HG03175 (cell line): Measurements from ENCODE around the gene GLCE.
"Not testable (repeated sequence)": the region's sequence is repeated elsewhere in the genome, so short reads cannot be mapped to it uniquely, and the experiment has no call there.

Experiments
- ATAC-seq: cut with Tn5 transposase; IDR thresholded peaks from one replicate; pipeline ENCODE4 v1.9.1; 2021; ENCODE audit warnings: mild to moderate bottlenecking, moderate library complexity; ENCODE audit not compliant: unreplicated experiment

The GLCE gene

DNA sequence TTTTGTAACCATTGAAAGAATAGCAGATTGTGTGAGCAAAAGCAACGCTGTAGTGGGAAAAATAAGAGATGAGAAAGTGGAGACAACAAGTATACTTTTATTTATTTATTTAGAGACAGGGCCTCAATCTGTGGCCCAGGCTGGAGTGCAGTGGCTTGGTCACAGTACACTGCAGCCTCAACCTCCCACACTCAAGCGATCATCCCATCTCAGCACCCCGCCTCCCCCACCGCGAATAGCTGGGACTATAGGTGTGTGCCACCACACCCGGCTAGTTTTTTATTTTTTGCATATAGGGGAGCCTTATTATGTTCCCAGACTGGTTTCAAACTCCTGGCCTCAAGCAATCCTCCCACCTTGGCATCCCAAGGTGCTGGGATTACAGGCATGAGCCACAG lies 1.6 kb upstream of the GLCE start:
- ATAC-seq, result no peak

DNA sequence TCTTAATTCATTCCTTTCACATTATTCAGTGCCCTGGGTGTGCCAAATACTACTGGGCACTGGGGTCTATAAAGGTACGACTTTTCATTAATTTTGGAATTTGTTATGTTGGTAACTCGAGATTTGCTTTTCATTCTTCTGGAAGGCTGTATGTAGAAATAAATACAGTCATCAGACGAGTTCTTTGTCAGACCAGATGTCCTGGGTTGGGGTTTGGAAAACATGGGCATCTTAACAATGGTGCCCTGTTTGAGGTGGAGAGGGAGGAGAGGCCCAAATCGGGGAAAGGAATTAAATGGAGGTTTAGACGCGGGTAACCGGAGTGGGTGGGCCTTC lies 662 bp upstream of the GLCE start:
- no peak for ATAC-seq

DNA sequence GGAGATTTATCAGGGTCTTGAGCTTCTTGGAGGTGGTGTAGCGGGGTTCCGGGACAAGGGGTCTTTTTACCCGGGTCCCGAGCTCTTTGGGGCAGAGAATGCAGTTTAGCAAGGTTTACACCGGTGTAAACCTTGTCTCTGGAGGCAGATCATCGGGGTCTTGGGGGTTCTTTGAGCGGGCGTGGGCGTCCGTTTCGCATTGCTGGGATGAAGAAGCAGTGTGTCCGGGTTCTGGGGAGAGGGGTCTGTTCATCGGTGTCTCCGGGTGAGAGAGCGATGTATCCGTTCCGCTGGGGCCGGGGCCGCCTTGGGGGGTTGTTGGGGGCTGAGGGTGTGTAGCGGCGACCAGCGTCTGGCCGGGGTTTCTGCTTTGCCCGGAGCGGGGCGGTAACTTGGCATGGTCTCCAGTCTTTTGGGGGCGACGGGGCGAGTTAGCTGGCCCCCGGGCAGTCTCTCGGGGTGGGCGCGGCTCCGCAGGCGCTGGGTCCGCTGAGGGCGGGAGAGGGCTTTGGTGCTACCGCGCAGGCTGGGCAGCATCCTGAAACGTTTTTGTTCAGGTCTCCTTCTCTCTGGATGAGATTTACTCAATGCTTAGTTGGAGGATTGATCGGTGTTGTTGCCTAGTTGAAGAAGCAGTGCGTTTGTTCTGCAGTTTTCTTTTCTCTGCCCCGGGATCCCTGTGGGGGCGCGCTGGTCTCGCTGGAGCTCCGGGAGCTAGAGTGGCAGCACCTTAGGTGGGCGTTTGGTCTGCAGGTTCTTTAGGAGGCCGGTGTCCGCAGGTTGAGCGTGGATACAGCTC lies 843 bp downstream of the GLCE start:
- no peak for ATAC-seq

DNA sequence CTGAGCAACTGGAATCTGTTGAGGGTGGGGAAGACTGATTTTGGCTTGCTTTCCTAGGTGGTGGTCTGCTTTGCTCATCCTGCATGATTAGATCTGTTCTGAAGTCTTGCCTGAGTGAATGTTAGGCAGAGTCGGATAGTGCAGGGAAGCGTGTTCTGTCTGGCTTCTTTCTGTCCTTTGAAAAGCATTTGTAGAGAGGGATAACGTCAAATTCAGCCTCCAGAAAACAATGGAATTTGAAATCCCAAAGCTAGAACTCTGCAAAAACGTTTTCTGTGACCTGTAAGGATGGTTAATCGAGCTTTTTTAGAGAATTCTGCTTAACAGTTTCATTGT lies 1.4 kb downstream of the GLCE start:
- no peak for ATAC-seq

DNA sequence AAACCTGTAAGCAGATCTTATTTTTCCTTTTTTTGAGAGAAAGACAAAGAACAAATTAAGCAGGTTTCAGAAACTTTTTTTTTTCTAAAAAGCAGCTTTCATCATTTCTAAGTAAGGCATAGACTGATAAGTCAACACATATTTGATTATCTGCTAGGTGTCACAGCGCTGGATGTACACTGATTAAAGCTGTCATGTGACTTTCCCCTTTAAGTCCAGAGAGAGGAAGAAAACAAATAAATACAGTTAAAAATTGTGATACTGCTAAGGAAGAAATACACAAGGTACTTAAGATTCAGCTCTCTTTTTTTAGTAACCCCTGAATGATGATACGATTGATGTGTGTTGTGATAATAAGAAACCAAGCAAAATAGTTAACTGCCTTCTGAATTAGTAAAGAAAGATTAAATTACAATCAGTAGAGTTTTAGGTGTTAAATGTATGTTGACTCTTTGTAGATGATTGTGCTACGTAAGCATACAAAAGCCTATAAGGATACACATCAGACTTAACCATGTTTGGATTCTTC lies 2.8 kb downstream of the GLCE start:
- no peak for ATAC-seq

DNA sequence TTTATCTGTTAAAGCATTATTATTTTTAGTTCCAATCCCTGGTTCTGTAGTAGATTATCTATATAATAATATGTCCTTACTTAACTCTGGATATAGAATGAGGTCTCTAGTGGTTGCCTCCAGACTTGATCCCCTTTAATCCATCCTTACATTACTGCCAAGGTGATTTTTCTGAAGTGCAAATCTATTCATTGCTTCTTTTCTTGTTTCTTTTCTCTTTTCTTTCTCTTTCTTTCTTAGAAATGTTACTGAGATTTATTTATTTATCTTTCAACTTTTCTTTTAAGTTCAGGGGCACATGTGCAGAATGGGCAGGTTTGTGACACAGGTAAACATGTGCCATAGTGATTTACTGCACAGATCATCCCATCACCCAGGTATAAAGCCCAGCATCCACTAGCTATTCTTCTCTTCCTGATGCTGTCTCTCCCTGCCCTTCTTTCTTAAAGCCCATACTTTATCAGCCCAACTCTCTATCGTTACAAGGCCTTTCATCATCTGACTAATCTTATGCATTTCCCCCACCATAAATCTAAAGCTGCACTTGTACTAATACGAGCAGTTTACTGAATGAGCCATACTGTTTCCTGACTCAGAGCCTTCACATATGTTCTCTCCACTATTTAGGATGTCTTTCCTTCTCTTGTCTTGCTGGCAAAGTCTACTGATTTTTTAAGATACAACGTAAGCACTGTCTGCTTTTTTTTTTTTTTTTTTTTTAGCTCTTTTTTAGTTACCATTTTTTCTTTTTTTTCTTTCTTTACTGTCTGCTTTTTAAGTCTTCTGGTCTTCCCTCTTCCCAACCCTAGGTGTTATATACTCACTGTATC lies 4.6 kb downstream of the GLCE start:
- ATAC-seq, result no peak

GRCh38 chr15:69165637-69166025 lies 5.2 kb downstream of the GLCE start:
- ATAC-seq, result no peak

DNA sequence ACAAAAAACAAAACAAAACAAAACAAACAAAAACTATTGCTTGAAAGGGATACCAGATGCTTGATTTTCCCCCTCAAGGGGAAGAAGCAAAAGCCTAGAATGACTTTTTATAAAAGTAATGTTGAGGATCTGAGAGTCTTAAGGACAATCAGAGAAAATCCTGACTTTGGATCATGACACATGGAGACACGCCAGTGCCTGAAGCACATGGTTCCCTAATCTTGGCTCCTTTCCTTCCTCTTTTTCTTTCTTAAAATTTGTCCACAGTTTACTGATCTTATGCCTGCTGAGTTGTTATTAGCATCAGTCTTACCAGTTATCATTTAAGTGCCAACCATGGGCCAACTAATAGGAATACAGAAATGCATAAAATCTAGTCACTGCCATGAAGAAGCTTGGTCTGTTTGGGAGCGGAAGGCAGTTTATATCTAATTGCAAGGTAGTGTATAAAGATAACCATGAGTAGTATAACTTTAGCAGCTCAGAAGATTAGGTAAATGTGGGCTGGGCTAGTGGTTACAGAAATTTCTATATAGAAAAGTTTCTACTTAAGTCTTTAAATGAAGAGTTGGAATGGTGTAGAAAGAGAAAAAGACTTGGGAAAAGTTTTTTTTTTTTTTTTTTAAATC lies 6.9 kb downstream of the GLCE start:
- no peak for ATAC-seq

- not testable (repeated sequence) for ATAC-seq
Observed at GRCh38 chr15:69168361-69168760, 7.9 kb downstream of the GLCE start.

GRCh38 chr15:69169540-69169939 lies 9.1 kb downstream of the GLCE start:
- ATAC-seq, result not testable (repeated sequence)

DNA sequence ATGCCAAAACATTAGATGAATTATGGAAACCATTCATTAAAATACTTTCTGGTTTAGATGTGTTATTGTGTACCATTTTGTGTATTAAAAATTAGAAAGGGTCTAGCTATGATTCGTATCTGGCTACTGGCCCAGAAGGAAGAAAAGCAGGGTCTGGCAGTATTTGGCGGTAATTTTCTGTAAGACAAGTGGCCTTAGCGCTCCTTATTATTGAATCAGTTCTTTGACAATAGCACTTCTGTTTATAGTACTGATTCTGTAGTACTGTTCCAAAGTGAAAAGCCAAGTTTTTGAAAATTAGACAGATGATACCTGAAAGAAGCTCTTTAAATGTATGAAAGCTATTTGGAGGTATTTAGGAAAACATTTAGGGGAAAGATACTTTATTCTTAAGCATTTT lies 10.2 kb downstream of the GLCE start:
- ATAC-seq, result no peak

DNA sequence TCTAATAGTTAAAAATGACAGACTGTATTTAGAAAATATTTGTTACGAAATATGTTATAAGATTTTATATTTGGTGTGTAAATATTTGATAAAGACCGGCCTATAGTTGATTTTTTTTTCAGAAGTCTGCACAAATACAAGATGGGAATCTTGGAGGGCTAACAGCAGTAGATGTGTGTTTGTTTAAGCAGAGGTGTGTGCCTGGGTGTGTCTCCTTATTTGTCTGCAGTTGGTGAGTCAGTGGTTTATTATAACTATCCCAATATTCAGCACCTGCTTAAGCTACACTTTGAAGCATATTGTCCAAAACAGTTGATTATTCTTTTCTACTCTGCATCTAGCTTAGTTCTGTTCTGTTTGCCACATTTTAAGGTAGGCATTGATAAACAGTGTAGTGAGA lies 12.4 kb downstream of the GLCE start:
- no peak for ATAC-seq

DNA sequence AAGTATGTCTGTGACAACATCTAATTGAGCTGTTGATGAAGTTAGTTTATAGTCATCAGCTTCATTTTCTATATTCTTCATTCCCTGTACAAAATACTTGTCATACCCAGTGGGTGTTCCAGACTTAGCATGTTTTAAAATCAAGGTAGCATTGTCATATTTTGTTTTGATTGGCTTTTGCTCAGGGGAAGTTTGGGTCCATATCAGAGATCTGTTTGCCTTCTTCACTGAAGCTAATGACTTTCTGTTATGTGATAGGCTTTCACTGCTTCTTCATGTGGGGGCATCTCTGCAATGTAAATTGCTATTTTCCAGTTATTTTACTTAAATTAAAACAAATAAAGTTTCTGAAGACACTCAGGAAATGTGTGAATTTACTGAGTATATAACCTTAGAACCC lies 15.1 kb downstream of the GLCE start:
- ATAC-seq, result no peak

GRCh38 chr15:69181424-69181823 lies 21.0 kb downstream of the GLCE start:
- ATAC-seq, result no peak

DNA sequence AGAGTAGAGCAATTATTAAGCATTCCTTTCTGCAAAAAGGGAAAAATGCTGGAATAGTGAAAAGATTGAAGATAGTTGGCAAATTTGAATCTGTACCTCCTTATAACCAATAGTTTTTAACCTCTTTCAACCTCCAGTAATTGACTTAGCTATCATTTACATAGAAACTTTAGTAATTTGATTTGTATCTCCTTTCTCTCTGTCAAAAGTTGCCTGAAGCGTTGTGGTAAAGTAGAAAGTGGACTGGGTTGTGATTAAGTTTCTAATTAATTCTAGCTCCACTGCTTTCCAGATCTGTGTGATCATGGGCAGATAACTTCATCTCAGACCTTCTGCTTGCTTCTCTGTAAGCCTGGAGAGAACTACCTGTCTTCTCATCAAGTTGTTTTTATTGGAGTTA lies 24.8 kb downstream of the GLCE start:
- ATAC-seq, result no peak

DNA sequence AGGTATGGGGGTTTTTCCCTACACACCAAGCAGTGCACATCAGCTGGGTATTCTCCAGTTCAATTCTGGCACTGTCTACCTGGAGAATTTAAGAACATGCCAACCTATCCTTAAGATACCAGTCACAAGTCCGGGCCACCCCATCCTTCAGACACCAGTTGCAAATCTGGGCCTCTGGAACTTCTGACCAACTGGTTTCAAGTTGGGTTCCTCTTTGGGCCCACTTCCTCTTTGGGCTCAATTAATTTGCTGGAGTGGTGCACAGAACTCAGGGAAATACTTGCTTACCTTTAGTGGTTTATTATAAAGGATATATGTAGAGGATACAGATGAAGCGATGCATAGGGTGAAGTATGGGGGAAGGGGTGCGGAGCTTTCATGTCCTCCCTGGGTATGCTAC lies 25.3 kb downstream of the GLCE start:
- no peak for ATAC-seq

GRCh38 chr15:69189157-69189556 lies 28.7 kb downstream of the GLCE start:
- ATAC-seq, result no peak

DNA sequence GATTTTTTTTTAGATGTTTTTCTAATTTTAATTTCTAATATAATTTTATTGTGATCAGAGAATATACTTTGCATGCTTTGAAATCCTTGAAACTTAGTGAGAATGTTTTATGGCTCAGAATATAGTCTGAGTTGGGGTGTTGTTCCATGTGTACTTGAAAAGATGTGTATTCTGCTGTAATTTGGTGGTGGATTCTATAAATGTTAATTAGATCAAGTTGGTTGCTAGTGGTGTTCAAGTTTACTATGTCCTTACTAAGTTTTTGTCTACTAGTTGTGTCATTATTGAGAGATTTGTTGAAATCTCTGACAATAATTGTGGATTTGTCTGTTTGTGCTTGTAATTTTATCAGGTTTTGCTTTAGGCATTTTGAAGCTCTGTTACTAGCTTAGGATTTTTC lies 29.7 kb downstream of the GLCE start:
- ATAC-seq, result no peak

DNA sequence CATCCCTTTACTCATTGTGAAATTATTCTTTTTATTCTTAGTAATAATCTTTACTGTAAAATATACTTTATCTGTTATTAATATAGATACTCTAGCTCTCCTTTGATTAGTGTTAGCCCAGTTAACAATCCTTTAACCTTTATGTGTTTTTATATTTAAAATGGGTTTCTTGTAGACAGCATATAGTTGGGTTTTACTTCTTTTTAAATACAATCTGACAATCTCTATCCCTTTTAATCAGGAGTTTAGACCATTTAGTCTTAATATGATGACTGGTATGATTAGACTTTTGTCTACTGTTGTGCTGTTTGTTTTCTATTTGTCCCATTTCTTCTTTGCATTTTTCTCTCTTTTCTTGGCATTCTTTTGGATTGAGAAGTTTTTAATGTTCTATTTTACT lies 30.1 kb downstream of the GLCE start:
- ATAC-seq, result no peak

DNA sequence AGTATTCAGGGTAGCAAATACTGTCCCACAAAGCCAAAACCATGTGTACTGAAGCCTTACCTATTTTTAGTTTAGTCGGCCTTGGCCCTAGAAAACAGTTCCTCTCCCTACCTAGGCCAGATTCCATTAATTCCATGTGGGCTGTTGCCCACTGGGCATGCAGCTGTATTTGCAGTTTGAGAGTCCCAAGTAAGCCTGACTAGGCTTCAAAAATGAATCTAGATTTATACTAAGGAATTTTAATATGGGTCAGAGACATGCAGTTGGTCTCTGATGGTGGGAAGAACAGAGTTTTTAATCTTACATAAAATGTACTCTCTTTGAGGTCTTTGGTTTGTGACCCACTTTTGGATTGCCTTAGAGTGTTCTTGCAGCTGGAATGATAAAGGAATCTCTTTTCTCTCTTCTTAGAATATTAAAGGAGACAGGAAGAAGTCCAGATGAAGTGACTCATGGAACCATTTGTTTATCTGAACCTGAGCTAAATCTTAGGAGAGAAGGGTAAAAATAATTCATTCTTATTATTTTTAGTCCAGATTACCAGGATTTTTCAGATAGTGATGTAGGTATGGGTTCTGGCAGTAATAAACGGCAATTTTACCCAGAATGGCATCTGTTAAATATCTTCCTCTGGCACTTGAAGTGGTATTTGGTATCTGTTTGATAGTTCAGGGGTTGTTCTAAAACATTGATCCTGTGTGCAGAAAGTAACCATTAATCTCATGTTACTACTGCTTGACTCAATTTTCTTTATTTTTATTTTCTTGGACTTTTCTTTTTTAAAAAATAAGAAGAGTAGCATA lies 33.8 kb downstream of the GLCE start:
- no peak for ATAC-seq

DNA sequence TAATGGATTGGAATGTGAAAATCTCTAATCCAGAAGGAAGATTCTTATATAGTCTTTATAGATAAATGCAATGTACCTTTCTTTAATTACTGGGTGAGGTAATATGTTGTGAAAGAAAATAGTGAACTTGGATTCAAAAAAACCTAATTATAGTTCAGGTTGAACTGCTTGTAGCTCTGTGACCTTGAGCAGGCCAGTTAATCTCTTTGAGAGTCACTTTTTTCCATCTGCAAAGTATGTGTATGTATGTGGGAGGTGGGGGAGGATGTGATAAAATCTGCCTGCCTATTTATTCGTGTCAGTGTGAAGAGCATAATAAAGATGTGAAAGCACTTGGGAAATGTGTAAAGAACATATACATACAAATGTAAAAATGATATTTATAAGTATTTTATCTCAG lies 34.4 kb downstream of the GLCE start:
- ATAC-seq, result no peak
